ENCODE data around the gene CHMP4B.

DNA sequence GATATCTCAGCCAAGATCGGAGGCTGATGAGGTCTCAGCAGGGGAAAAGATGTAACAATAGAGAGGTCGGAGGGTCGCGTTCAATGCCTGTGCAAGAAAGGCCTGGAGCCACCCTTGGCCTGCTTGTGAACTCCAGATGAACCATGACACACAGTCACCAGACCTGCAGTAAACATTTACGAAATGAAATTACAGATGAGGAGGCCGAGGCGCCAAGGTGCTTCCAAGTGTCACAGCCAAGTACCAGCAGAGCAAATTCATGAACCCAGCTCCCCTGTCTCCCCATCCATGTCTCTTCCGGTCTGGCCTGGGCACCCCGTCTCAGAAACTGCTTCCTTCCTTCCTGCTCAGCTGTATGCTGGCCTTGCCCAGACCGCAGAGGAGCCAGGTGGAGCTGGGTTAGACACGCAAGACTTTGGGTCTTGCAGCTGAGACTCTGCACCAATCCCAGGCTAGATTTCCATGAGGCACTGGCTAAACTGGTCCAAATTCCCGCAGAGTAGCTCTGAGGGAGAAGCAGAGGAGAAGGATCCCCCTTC is 48.1 kb downstream of the CHMP4B start:
- TF ChIP-seq, protein P1, sequence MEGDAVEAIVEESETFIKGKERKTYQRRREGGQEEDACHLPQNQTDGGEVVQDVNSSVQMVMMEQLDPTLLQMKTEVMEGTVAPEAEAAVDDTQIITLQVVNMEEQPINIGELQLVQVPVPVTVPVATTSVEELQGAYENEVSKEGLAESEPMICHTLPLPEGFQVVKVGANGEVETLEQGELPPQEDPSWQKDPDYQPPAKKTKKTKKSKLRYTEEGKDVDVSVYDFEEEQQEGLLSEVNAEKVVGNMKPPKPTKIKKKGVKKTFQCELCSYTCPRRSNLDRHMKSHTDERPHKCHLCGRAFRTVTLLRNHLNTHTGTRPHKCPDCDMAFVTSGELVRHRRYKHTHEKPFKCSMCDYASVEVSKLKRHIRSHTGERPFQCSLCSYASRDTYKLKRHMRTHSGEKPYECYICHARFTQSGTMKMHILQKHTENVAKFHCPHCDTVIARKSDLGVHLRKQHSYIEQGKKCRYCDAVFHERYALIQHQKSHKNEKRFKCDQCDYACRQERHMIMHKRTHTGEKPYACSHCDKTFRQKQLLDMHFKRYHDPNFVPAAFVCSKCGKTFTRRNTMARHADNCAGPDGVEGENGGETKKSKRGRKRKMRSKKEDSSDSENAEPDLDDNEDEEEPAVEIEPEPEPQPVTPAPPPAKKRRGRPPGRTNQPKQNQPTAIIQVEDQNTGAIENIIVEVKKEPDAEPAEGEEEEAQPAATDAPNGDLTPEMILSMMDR (IDR thresholded peaks at IDR 0.05), result no peak
- TF ChIP-seq SIN3A (IDR thresholded peaks at IDR 0.05; ENCODE audit: borderline replicate concordance, insufficient read depth, low read depth, low read length), result no peak
- TF ChIP-seq, protein P2, sequence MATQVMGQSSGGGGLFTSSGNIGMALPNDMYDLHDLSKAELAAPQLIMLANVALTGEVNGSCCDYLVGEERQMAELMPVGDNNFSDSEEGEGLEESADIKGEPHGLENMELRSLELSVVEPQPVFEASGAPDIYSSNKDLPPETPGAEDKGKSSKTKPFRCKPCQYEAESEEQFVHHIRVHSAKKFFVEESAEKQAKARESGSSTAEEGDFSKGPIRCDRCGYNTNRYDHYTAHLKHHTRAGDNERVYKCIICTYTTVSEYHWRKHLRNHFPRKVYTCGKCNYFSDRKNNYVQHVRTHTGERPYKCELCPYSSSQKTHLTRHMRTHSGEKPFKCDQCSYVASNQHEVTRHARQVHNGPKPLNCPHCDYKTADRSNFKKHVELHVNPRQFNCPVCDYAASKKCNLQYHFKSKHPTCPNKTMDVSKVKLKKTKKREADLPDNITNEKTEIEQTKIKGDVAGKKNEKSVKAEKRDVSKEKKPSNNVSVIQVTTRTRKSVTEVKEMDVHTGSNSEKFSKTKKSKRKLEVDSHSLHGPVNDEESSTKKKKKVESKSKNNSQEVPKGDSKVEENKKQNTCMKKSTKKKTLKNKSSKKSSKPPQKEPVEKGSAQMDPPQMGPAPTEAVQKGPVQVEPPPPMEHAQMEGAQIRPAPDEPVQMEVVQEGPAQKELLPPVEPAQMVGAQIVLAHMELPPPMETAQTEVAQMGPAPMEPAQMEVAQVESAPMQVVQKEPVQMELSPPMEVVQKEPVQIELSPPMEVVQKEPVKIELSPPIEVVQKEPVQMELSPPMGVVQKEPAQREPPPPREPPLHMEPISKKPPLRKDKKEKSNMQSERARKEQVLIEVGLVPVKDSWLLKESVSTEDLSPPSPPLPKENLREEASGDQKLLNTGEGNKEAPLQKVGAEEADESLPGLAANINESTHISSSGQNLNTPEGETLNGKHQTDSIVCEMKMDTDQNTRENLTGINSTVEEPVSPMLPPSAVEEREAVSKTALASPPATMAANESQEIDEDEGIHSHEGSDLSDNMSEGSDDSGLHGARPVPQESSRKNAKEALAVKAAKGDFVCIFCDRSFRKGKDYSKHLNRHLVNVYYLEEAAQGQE (IDR thresholded peaks at IDR 0.05; ENCODE audit: insufficient read depth in 1 of 2, low read depth in 2 of 2, low read length in 1 of 2), result no peak
